ENCODE data around the gene PI4K2B.
A peak's percentile ranks its signal among the peaks of the same experiment; 100 is the strongest.

- TF ChIP-seq CTCF (conservative IDR thresholded peaks at IDR 0.05; ENCODE audit: low read depth in 2 of 2) (peak; percentile 43 to 57), EZH2 (IDR thresholded peaks at IDR 0.05; ENCODE audit: low read depth, unreplicated experiment) (no peak), REST (IDR thresholded peaks at IDR 0.05; ENCODE audit: unreplicated experiment) (no peak), POLR2AphosphoS5 (IDR thresholded peaks at IDR 0.05; ENCODE audit: low read depth) (no peak), EZH2phosphoT487 (IDR thresholded peaks at IDR 0.05; ENCODE audit: unreplicated experiment) (no peak), ZNF462 (CRISPR knock-in tag; IDR thresholded peaks at IDR 0.05) (peak; percentile 9; the same call in 1 of the 2 replicates), CREB1 (CRISPR knock-in tag; IDR thresholded peaks at IDR 0.05; ENCODE audit: low read depth) (no peak), JUNB (IDR thresholded peaks at IDR 0.05; ENCODE audit: unreplicated experiment) (no peak), ZNF114 (CRISPR knock-in tag; IDR thresholded peaks at IDR 0.05) (no peak), STAT1 (IDR thresholded peaks at IDR 0.05; ENCODE audit: unreplicated experiment) (no peak), NANOG (IDR thresholded peaks at IDR 0.05; ENCODE audit: borderline replicate concordance) (no peak)
Observed at GRCh38 chr4:25190407-25190806, 43.4 kb upstream of the PI4K2B start.
